Activated CD8-positive, alpha-beta T cell treated with anti-CD3 and anti-CD28 coated beads for 36 hours (primary cell): Measurements from ENCODE around the gene SMG6. TPM values are rescaled to one million over a fixed set of nuclear protein-coding genes. Genes with fewer than 3 reads are reported as not detected.

Source experiments
- ATAC-seq: fragments of 200-7000 bp; cut with Tn5 transposase; one replicate; pipeline ENCODE4 v1.10.0; 2021; ENCODE audit warnings: mild to moderate bottlenecking, moderate library complexity
- CTCF ChIA-PET: fragments of 350-600 bp; sonication (Branson Sonifier 250); formaldehyde crosslinking; loops from one replicate; lab custom pipeline; 2021; ENCODE audit warnings: antibody characterized with exemption; lab: Charles Lee
- POLR2A ChIA-PET: fragments of 350-600 bp; sonication (Branson Sonifier 250); formaldehyde crosslinking; loops from one replicate; lab custom pipeline; 2021; ENCODE audit warnings: antibody characterized with exemption; lab: Charles Lee
- DNase-seq: peaks from one replicate; pipeline ENCODE4 v3.0.0-alpha.2; 2020
- H3K27ac Mint-ChIP-seq: one replicate; pipeline ENCODE4 v1.8.0; 2021; ENCODE audit warnings: mild to moderate bottlenecking, mixed read lengths
- H3K27me3 Mint-ChIP-seq: one replicate; pipeline ENCODE4 v1.8.0; 2021; ENCODE audit warnings: mixed read lengths
- H3K36me3 Mint-ChIP-seq: one replicate; pipeline ENCODE4 v1.8.0; 2021; ENCODE audit warnings: low read depth, mixed read lengths
- H3K4me1 Mint-ChIP-seq: one replicate; pipeline ENCODE4 v1.8.0; 2021; ENCODE audit warnings: low read depth, mixed read lengths
- H3K4me3 Mint-ChIP-seq: one replicate; pipeline ENCODE4 v1.8.0; 2021; ENCODE audit warnings: mild to moderate bottlenecking, moderate library complexity, mixed read lengths
- H3K9me3 Mint-ChIP-seq: one replicate; pipeline ENCODE4 v1.8.0; 2021; ENCODE audit warnings: mixed read lengths
- CTCF ChIP-seq: fragments of 200-600 bp; IDR thresholded peaks from one replicate; pipeline ENCODE4 v1.8.0; 2022; ENCODE audit warnings: antibody characterized with exemption, mild to moderate bottlenecking
- intact Hi-C: fragments of 100-400 bp; cut with micrococcal nuclease; formaldehyde crosslinking; loops from one replicate; pipeline ENCODE4 v1.10.0; 2022
- total RNA-seq, 2 experiments: library from RNA; stranded (reverse); gene quantifications; one replicate each; pipeline ENCODE4 v1.2.3, GENCODE V29; 2021

SMG6 gene
- total RNA-seq, 2 experiments from 2014 or later = 39.6 to 40.4 TPM

GRCh38 chr17:2344528-2344927 is 40.9 kb upstream of the SMG6 start:
- CTCF ChIA-PET = interaction anchor here (1.3 kb wide), 1 partner anchor 8 kb away, joined by 5 read pairs; no protein-coding TSS in a partner anchor
- H3K36me3 Mint-ChIP-seq = peaks cover 10% of the 10 kb centered on the region
- intact Hi-C loops = no loop called here

GRCh38 chr17:2343421-2343820 is 39.8 kb upstream of the SMG6 start:
- DNase-seq (peak; percentile 90), ATAC-seq (peak; percentile 91)
- peaks cover 10% of the 10 kb centered on the region for H3K36me3 Mint-ChIP-seq
- TF ChIP-seq CTCF = no peak
- peak overlapping the region; percentile 58 for H3K27ac Mint-ChIP-seq
- ChIA-PET CTCF (no interaction called here), POLR2A (interaction anchor here (1.2 kb wide), 1 partner anchor 9 kb away, joined by 3 read pairs; no protein-coding TSS in a partner anchor)
- H3K4me1 Mint-ChIP-seq = peaks cover 22% of the 10 kb centered on the region
- no peaks in the 10 kb centered on the region for H3K27me3 Mint-ChIP-seq
- no peaks in the 10 kb centered on the region for H3K9me3 Mint-ChIP-seq
- H3K4me3 Mint-ChIP-seq = no peak overlapping the region
- intact Hi-C loops = no loop called here

More at GRCh38 chr17:2344528-2344927, 40.9 kb upstream of the SMG6 start:
- peaks cover 20% of the 10 kb centered on the region for H3K4me1 Mint-ChIP-seq
- H3K27ac Mint-ChIP-seq = no peak overlapping the region
- no peak for TF ChIP-seq CTCF
- no peak for ATAC-seq
- H3K27me3 Mint-ChIP-seq = no peaks in the 10 kb centered on the region
- no peaks in the 10 kb centered on the region for H3K9me3 Mint-ChIP-seq
- DNase-seq = no peak
- no peak overlapping the region for H3K4me3 Mint-ChIP-seq
- POLR2A ChIA-PET = no interaction called here

GRCh38 chr17:2338315-2338657 is 34.7 kb upstream of the SMG6 start:
- Mint-ChIP-seq H3K36me3 (peaks cover 7% of the 10 kb centered on the region), H3K27ac (peak overlapping the region; percentile 68), H3K4me1 (peaks cover 21% of the 10 kb centered on the region), H3K4me3 (peak overlapping the region; percentile 75), H3K27me3 (no peaks in the 10 kb centered on the region), H3K9me3 (no peaks in the 10 kb centered on the region)
- TF ChIP-seq CTCF = no peak
- CTCF ChIA-PET = interaction anchor here (0.8 to 2.0 kb wide), 6 partner anchors 10 to 78 kb away, joined by 3 to 10 read pairs (median 5); no protein-coding TSS in a partner anchor
- no peak for ATAC-seq
- DNase-seq = peak; percentile 31
- intact Hi-C loops = loop anchor here (5.0 kb wide), 1 partner anchor 86 kb away; no protein-coding TSS in a partner anchor
- POLR2A ChIA-PET = interaction anchor here (1.0 to 10.5 kb wide), 6 partner anchors 14 to 294 kb away, joined by 3 to 114 read pairs (median 4); no protein-coding TSS in a partner anchor

GRCh38 chr17:2337544-2338314 is 34.1 kb upstream of the SMG6 start:
- Mint-ChIP-seq H3K36me3 (peaks cover 7% of the 10 kb centered on the region), H3K27ac (peak overlapping the region; percentile 68), H3K9me3 (no peaks in the 10 kb centered on the region), H3K4me1 (peaks cover 17% of the 10 kb centered on the region), H3K4me3 (peak overlapping the region; percentile 75), H3K27me3 (no peaks in the 10 kb centered on the region)
- ATAC-seq (peak; percentile 30), DNase-seq (peak; percentile 60)
- intact Hi-C loops = loop anchor here (5.0 kb wide), 1 partner anchor 85 kb away; no protein-coding TSS in a partner anchor
- ChIA-PET POLR2A (interaction anchor here (0.9 to 10.5 kb wide), 10 partner anchors 8 to 371 kb away, joined by 3 to 114 read pairs (median 4); partner anchors contain the start of gene SMG6), CTCF (interaction anchor here (0.8 to 2.0 kb wide), 8 partner anchors 10 to 280 kb away, joined by 3 to 10 read pairs (median 5); partner anchors contain the start of genes SMG6 and SRR)
- no peak for TF ChIP-seq CTCF
